K562 (cell line): ENCODE results near the gene UNC5B. TPM values are rescaled to one million over a fixed set of nuclear protein-coding genes. Genes with fewer than 3 reads are reported as not detected.
A peak's percentile ranks its signal among the peaks of the same experiment; 100 is the strongest.

Experiments used
- CAMTA2 ChIP-seq: fragments of 250-450 bp; sonication (Bioruptor Pico); conservative IDR thresholded peaks from 2 replicates; pipeline ENCODE4 v1.5.1; 2022
- EP300 ChIP-seq: IDR thresholded peaks from 2 replicates; pipeline ENCODE4 v1.6.1; 2012; ENCODE audit warnings: low read length, improper control_type of control experiment
- KLF1 ChIP-seq: fragments of 450-650 bp; IDR thresholded peaks from 2 replicates; pipeline ENCODE4 v1.6.1; 2016; ENCODE audit warnings: missing genetic modification characterization, missing compliant biosample characterization
- L3MBTL2 ChIP-seq: fragments of 450-650 bp; IDR thresholded peaks from 2 replicates; pipeline ENCODE4 v1.6.1; 2016; ENCODE audit warnings: mild to moderate bottlenecking, moderate library complexity
- MNT ChIP-seq, 2 experiments: fragments of 450-650 bp; conservative IDR thresholded peaks; 2 replicates each; pipeline ENCODE4 v1.6.1; 2017; ENCODE audit warnings: mild to moderate bottlenecking in 2 of 2, moderate library complexity in 2 of 2
- NRF1 ChIP-seq, 2 experiments: fragments of 450-650 bp; IDR thresholded peaks in 1 of 2; conservative IDR thresholded peaks in 1 of 2; 2 replicates each; pipeline ENCODE4 v1.6.1; 2014; ENCODE audit warnings: mild to moderate bottlenecking in 2 of 2
- ZBTB8A ChIP-seq: fragments of 450-650 bp; IDR thresholded peaks from 2 replicates; pipeline ENCODE4 v1.6.1; 2018; ENCODE audit warnings: mild to moderate bottlenecking, moderate library complexity; ENCODE audit not compliant: partially characterized antibody
- ZNF165 ChIP-seq: fragments of 250-450 bp; sonication (Bioruptor Pico); IDR thresholded peaks from 2 replicates; pipeline ENCODE4 v1.4.0; 2020; ENCODE audit warnings: borderline replicate concordance
- ZNF639 ChIP-seq, 2 experiments: fragments of 200-800 bp in 1 of 2; sonication (Bioruptor generic) in 1 of 2; sonication (generic) in 1 of 2; formaldehyde crosslinking in 1 of 2; IDR thresholded peaks in 1 of 2; conservative IDR thresholded peaks in 1 of 2; 2 replicates each; pipeline versions ENCODE4 v1.5.0 to v1.6.1; 2016 to 2020; ENCODE audit warnings: missing compliant biosample characterization in 1 of 2, missing genetic modification characterization in 1 of 2, missing genetic modification reagents in 1 of 2
- polyA plus RNA-seq, 8 experiments: library from polyadenylated mRNA; depleted of rRNA in 4 of 8; stranded (reverse) in 5 of 8; unstranded in 3 of 8; fragments of >200 nt; fragmentation: Nextera tagmentation in 2 of 8; fragmentation: Illumina TruSeq in 1 of 8; extraction: Ambion mirVana in 2 of 8; extraction: Trizol in 1 of 8; gene quantifications; 2 replicates each; pipeline versions ENCODE4 v1.2.1 to v1.2.3, GENCODE V29; 2011 to 2014; ENCODE audit warnings: inconsistent platforms in 1 of 8, missing spikeins in 1 of 8
- total RNA-seq, 7 experiments: library from RNA; depleted of rRNA in 6 of 7; stranded (reverse); fragments of >200 nt in 6 of 7; fragmentation: Illumina TruSeq in 2 of 7; extraction: Trizol in 2 of 7; gene quantifications; 2 replicates each; pipeline versions ENCODE4 v1.2.1 to v1.2.3, GENCODE V29; 2011 to 2021; ENCODE audit warnings: low replicate concordance in 1 of 7
- TF ChIP-seq, protein P1 (sequence below): fragments of 450-650 bp; IDR thresholded peaks from 2 replicates; pipeline ENCODE4 v1.6.1; 2018; ENCODE audit warnings: mild to moderate bottlenecking, low read depth; ENCODE audit not compliant: partially characterized antibody

UNC5B gene
- total and polyA plus RNA-seq, 9 of the 15 experiments (the other 6 are each of a cell fraction or from before 2014, with no cell fraction given) = 0.10 to 8.4 (median 2.1) TPM

GRCh38 chr10:71234004-71234894 lies 21.9 kb downstream of the UNC5B start (continued):
- TF ChIP-seq MNT (conservative IDR thresholded peaks at IDR 0.05) (no peak), KLF1 (no peak), ZNF639 (CRISPR knock-in tag; conservative IDR thresholded peaks at IDR 0.05 in 1 of 2, IDR thresholded peaks at IDR 0.05 in 1 of 2) (0 out of 4 replicates have a peak, but pooled peaks of 1 of the 2 experiments have one; percentile 27), ZNF165 (0 out of 2 replicates have a peak, but pooled peaks have one; percentile 14), NRF1 (conservative IDR thresholded peaks at IDR 0.05 in 1 of 2, IDR thresholded peaks at IDR 0.05 in 1 of 2) (peak in 1 of 2 experiments; percentile 16; a peak in 1 of 4 replicates), CAMTA2 (no peak), ZBTB8A (no peak), EP300 (peak; percentile 24; the same call in 1 of the 2 replicates), L3MBTL2 (peak; percentile 62)
- TF ChIP-seq, protein P1, sequence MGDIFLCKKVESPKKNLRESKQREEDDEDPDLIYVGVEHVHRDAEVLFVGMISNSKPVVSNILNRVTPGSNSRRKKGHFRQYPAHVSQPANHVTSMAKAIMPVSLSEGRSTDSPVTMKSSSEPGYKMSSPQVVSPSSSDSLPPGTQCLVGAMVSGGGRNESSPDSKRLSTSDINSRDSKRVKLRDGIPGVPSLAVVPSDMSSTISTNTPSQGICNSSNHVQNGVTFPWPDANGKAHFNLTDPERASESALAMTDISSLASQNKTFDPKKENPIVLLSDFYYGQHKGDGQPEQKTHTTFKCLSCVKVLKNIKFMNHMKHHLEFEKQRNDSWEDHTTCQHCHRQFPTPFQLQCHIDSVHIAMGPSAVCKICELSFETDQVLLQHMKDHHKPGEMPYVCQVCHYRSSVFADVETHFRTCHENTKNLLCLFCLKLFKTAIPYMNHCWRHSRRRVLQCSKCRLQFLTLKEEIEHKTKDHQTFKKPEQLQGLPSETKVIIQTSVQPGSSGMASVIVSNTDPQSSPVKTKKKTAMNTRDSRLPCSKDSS = no peak
